ENCODE results near the gene FAM83D. TPM values are rescaled to one million over a fixed set of nuclear protein-coding genes. Genes with fewer than 3 reads are reported as not detected.

FAM83D gene
- total RNA-seq, 1 experiment from 2014 or later: 66.9 TPM

GRCh38 chr20:38962044-38962927, 36.1 kb downstream of the FAM83D start, which contains the start of gene DHX35 (continued):
- peak; percentile 100 for TF ChIP-seq USF2 (CRISPR knock-in tag; IDR thresholded peaks at IDR 0.05)
- peak; percentile 66; the same call in 1 of the 2 replicates for TF ChIP-seq SMAD3 (CRISPR knock-in tag; IDR thresholded peaks at IDR 0.05; ENCODE audit: borderline replicate concordance)
- TF ChIP-seq KAT7 (CRISPR knock-in tag; IDR thresholded peaks at IDR 0.05; ENCODE audit: borderline replicate concordance): no peak
- no peak for TF ChIP-seq ZNF317 (CRISPR knock-in tag; IDR thresholded peaks at IDR 0.05; ENCODE audit: borderline replicate concordance, low read depth)
- no peak for TF ChIP-seq FOXJ3 (CRISPR knock-in tag; IDR thresholded peaks at IDR 0.05; ENCODE audit: borderline replicate concordance)
- no peak for TF ChIP-seq CTCF (IDR thresholded peaks at IDR 0.05)
- TF ChIP-seq CREM (CRISPR knock-in tag; IDR thresholded peaks at IDR 0.05): peak; percentile 65
- TF ChIP-seq FOXP4 (CRISPR knock-in tag; IDR thresholded peaks at IDR 0.05): peak; percentile 61; the same call in 1 of the 2 replicates
- TF ChIP-seq NR1H2 (CRISPR knock-in tag; IDR thresholded peaks at IDR 0.05): peak; percentile 57; the same call in 1 of the 2 replicates
- 0 out of 2 replicates have a peak, but pooled peaks have one; percentile 62 for TF ChIP-seq E2F1 (CRISPR knock-in tag; IDR thresholded peaks at IDR 0.05)
- TF ChIP-seq MAX (CRISPR knock-in tag; IDR thresholded peaks at IDR 0.05): peak; percentile 98
- TF ChIP-seq E2F5 (CRISPR knock-in tag; IDR thresholded peaks at IDR 0.05): peak; percentile 88
- 0 out of 2 replicates have a peak, but pooled peaks have one; percentile 84 for TF ChIP-seq PREB (CRISPR knock-in tag; IDR thresholded peaks at IDR 0.05; ENCODE audit: borderline replicate concordance)
- peak; percentile 23 for TF ChIP-seq TEAD1 (CRISPR knock-in tag; IDR thresholded peaks at IDR 0.05)
- peak; percentile 100 for TF ChIP-seq USF1 (CRISPR knock-in tag; IDR thresholded peaks at IDR 0.05)
- peak; percentile 89 for TF ChIP-seq ETV6 (CRISPR knock-in tag; IDR thresholded peaks at IDR 0.05)
- 0 out of 2 replicates have a peak, but pooled peaks have one; percentile 62 for TF ChIP-seq E2F4 (CRISPR knock-in tag; IDR thresholded peaks at IDR 0.05; ENCODE audit: borderline replicate concordance, low read depth)
- peak; percentile 58; the same call in 1 of the 2 replicates for TF ChIP-seq ATF1 (CRISPR knock-in tag; IDR thresholded peaks at IDR 0.05)
- TF ChIP-seq MYBL2 (CRISPR knock-in tag; IDR thresholded peaks at IDR 0.05): peak; percentile 57; the same call in 1 of the 2 replicates
- TF ChIP-seq FOXK1 (CRISPR knock-in tag; IDR thresholded peaks at IDR 0.05): peak; percentile 41; the same call in 1 of the 2 replicates
- TF ChIP-seq AFF4 (CRISPR knock-in tag; IDR thresholded peaks at IDR 0.05; ENCODE audit: borderline replicate concordance): no peak
- TF ChIP-seq FOXP1 (CRISPR knock-in tag; IDR thresholded peaks at IDR 0.05; ENCODE audit: borderline replicate concordance): peak; percentile 34; the same call in 1 of the 2 replicates
